Bronchial epithelial cell (primary cell): ENCODE measurements around the gene PLEKHA6. TPM values are rescaled to one million over a fixed set of nuclear protein-coding genes. Genes with fewer than 3 reads are reported as not detected.

Source experiments
- DNase-seq: peaks from one replicate; pipeline ENCODE4 v3.0.0-alpha.2; 2010; ENCODE audit warnings: low read depth
- FAIRE-seq: peaks from 2 replicates; lab custom pipeline; 2011; peaks lifted over from hg19 to GRCh38; lab: Jason Lieb, UNC
- H3K27me3 ChIP-seq: 2 replicates; pipeline ENCODE4 v1.5.1; 2011; ENCODE audit warnings: low read length; ENCODE audit not compliant: control insufficient read depth, insufficient read depth
- H3K36me3 ChIP-seq: 2 replicates; pipeline ENCODE4 v1.5.1; 2011; ENCODE audit warnings: low read length; ENCODE audit not compliant: control insufficient read depth, insufficient read depth
- H3K4me3 ChIP-seq: 2 replicates; pipeline ENCODE4 v1.5.1; 2011; ENCODE audit warnings: mild to moderate bottlenecking, low read depth, low read length, control low read depth
- CTCF ChIP-seq: IDR thresholded peaks from 2 replicates; pipeline ENCODE4 v1.5.1; 2011; ENCODE audit warnings: mild to moderate bottlenecking, moderate library complexity, low read length, control low read depth, inconsistent platforms; ENCODE audit not compliant: insufficient read depth, severe bottlenecking
- total RNA-seq: library from RNA; depleted of rRNA; stranded (reverse); fragments of >200 nt; gene quantifications from 2 replicates; pipeline ENCODE4 v1.2.1, GENCODE V29; 2014

Gene PLEKHA6
- total RNA-seq, 1 donor from 2014 or later = 2.1 TPM

DNA sequence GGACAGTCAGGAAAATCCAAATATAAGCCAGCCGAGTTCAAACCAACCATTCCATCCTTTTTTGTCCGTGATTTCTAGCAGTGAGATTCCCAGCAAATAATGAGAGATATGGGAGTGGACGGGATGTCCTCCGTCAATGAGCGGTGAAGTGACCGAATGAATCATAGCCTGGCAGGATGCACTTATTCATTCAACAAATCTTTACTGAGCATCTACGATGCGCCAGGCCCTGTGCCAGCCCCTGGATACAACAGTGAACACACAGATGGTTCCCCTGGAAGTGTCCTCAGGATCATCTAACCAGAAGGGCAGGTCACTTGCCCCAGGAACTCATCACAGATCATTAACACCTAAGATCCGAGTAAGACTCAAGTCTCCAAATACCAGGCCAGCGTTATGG lies 8.2 kb upstream of the PLEKHA6 start:
- Histone ChIP-seq H3K4me3 (no peak overlapping the region), H3K27me3 (no peaks in the 10 kb centered on the region), H3K36me3 (no peaks in the 10 kb centered on the region)
- no peak for FAIRE-seq
- no peak for TF ChIP-seq CTCF
- no peak for DNase-seq

- DNase-seq = no peak
- FAIRE-seq = no peak
- Histone ChIP-seq H3K27me3 (no peaks in the 10 kb centered on the region), H3K4me3 (no peak overlapping the region), H3K36me3 (no peaks in the 10 kb centered on the region)
- TF ChIP-seq CTCF = no peak
These were observed 7.6 kb upstream of the PLEKHA6 start for GRCh38 chr1:204367193-204367858.

DNA sequence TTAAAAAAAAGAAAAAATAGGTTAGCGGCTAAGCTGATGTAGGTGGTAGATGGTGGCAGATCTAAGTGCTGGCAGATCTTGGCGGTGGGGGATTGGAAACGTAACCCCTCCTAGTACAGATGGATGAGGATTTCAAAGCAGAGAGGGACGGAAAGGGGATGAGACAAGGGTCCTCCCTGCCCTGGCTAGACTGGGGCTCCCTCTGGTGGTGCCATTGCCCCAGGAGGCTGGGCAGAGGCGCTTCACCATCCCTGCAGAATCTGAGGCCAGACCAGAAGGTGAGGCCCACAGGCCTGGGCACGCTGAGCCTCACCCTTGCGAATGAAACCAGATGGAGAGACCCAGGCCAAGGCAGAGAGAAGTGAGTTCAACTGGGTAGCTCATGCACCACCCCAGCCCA lies 7.0 kb upstream of the PLEKHA6 start:
- FAIRE-seq (no peak), DNase-seq (peak; percentile 25)
- Histone ChIP-seq H3K4me3 (no peak overlapping the region), H3K27me3 (no peaks in the 10 kb centered on the region), H3K36me3 (no peaks in the 10 kb centered on the region)
- TF ChIP-seq CTCF = peak; percentile 72

GRCh38 chr1:204363335-204364114 lies 3.8 kb upstream of the PLEKHA6 start:
- no peak for FAIRE-seq
- Histone ChIP-seq H3K36me3 (no peaks in the 10 kb centered on the region), H3K4me3 (peak overlapping the region; percentile 27), H3K27me3 (no peaks in the 10 kb centered on the region)
- peak; percentile 69 for DNase-seq
- peak; percentile 100 for TF ChIP-seq CTCF

DNA sequence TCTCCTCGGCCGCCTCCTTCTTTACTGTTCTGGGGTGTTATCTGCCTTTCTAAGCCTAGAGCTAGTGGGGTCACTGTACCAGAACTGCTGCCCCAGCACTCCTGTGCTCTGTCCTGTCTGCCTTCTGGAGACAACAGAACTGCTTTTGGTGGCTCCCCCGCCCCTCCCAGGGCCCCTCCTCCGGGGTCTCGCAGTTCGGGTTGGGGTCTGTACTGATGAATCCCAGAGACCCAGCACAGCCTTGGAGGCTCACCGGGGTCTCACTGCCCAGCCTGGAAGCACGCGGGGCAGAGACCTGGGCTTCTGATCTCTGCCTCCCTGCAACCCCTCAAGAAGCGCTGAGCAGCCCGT lies 3.2 kb upstream of the PLEKHA6 start:
- TF ChIP-seq CTCF = no peak
- DNase-seq = no peak
- no peaks in the 10 kb centered on the region for H3K27me3 ChIP-seq
- FAIRE-seq = no peak
- H3K36me3 ChIP-seq = no peaks in the 10 kb centered on the region
- H3K4me3 ChIP-seq = peak overlapping the region; percentile 27
